ENCODE measurements around the gene DYTN.

The DYTN gene

DNA sequence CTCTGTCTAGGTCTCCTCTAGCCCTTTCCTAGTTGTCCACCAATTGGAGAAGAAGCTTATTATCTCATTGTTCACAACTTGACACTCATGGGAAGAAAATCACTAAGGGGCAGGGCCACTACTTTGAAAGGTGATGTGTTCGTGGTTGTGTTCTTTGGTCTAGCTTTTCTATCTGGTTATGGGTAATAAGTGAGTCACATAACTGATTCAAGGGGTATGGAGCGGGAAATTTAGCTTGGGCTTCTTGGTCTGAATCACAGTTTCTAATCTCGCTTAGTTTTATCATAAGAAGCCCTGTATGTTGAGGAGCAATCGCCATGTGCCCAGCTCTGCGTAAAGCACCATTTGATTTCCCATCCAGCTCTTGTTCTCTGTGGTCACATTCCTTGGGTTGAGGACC, 18.7 kb upstream of the DYTN start:
- H4K20me1 ChIP-seq (ENCODE audit: insufficient read depth, low read length): no peaks in the 10 kb centered on the region
- H3K4me1 ChIP-seq (ENCODE audit: insufficient read depth, low read length): no peaks in the 10 kb centered on the region
- H3K27me3 ChIP-seq (ENCODE audit: insufficient read depth, low read length, poor library complexity): no peaks in the 10 kb centered on the region
- H3K4me3 ChIP-seq (ENCODE audit: low read depth in 1 of 2, low read length in 2 of 2): no peak overlapping the region
- ATAC-seq (ENCODE audit: insufficient read depth, low read depth): no peak
- TF ChIP-seq, protein P1, sequence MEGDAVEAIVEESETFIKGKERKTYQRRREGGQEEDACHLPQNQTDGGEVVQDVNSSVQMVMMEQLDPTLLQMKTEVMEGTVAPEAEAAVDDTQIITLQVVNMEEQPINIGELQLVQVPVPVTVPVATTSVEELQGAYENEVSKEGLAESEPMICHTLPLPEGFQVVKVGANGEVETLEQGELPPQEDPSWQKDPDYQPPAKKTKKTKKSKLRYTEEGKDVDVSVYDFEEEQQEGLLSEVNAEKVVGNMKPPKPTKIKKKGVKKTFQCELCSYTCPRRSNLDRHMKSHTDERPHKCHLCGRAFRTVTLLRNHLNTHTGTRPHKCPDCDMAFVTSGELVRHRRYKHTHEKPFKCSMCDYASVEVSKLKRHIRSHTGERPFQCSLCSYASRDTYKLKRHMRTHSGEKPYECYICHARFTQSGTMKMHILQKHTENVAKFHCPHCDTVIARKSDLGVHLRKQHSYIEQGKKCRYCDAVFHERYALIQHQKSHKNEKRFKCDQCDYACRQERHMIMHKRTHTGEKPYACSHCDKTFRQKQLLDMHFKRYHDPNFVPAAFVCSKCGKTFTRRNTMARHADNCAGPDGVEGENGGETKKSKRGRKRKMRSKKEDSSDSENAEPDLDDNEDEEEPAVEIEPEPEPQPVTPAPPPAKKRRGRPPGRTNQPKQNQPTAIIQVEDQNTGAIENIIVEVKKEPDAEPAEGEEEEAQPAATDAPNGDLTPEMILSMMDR (IDR thresholded peaks at IDR 0.05; ENCODE audit: borderline replicate concordance, extremely low read depth, low read length, poor library complexity, severe bottlenecking): no peak
- no peak for TF ChIP-seq EZH2 (IDR thresholded peaks at IDR 0.05; ENCODE audit: borderline replicate concordance, low read depth, low read length, severe bottlenecking)
- H2AFZ ChIP-seq (ENCODE audit: low read depth, low read length): no peak overlapping the region
- no peak overlapping the region for H3K9ac ChIP-seq (ENCODE audit: low read depth, low read length)
- no peaks in the 10 kb centered on the region for H3K79me2 ChIP-seq (ENCODE audit: insufficient read depth, low read length)
- DNase-seq: no peak
- H3K27ac ChIP-seq (ENCODE audit: low read length): no peak overlapping the region
- no peaks in the 10 kb centered on the region for H3K9me3 ChIP-seq (ENCODE audit: insufficient read depth, low read length, severe bottlenecking)
- no peaks in the 10 kb centered on the region for H3K36me3 ChIP-seq (ENCODE audit: insufficient read depth, low read length)
- H3K4me2 ChIP-seq (ENCODE audit: insufficient read depth, low read length): no peak overlapping the region

DNA sequence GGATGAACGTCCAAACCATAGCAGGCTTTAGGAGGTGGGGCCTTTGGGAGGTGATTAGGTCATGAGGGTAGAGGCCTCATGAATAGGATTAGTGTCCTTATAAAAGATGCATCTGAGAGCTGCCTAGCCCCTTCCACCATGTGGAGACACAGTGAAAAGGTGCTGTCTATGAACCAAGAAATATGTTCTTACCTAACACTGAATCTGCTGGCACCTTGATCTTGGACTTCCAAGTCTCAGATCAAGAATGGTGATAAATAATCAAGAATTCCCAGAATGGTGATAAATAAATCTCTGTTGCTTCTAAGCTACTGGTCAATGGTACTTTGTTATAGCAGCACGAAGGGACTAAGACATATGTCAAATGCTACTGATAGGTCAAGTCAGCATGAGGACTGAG, 15.1 kb upstream of the DYTN start:
- no peak overlapping the region for H3K4me3 ChIP-seq (ENCODE audit: low read depth in 1 of 2, low read length in 2 of 2)
- TF ChIP-seq EZH2 (IDR thresholded peaks at IDR 0.05; ENCODE audit: borderline replicate concordance, low read depth, low read length, severe bottlenecking): no peak
- TF ChIP-seq, protein P1 (IDR thresholded peaks at IDR 0.05; ENCODE audit: borderline replicate concordance, extremely low read depth, low read length, poor library complexity, severe bottlenecking): no peak
- no peaks in the 10 kb centered on the region for H3K36me3 ChIP-seq (ENCODE audit: insufficient read depth, low read length)
- no peak overlapping the region for H3K9ac ChIP-seq (ENCODE audit: low read depth, low read length)
- no peaks in the 10 kb centered on the region for H3K79me2 ChIP-seq (ENCODE audit: insufficient read depth, low read length)
- H3K27me3 ChIP-seq (ENCODE audit: insufficient read depth, low read length, poor library complexity): no peaks in the 10 kb centered on the region
- no peak for DNase-seq
- no peaks in the 10 kb centered on the region for H3K4me1 ChIP-seq (ENCODE audit: insufficient read depth, low read length)
- no peak for ATAC-seq (ENCODE audit: insufficient read depth, low read depth)
- no peaks in the 10 kb centered on the region for H4K20me1 ChIP-seq (ENCODE audit: insufficient read depth, low read length)
- H3K9me3 ChIP-seq (ENCODE audit: insufficient read depth, low read length, severe bottlenecking): no peaks in the 10 kb centered on the region
- H3K27ac ChIP-seq (ENCODE audit: low read length): no peak overlapping the region
- no peak overlapping the region for H3K4me2 ChIP-seq (ENCODE audit: insufficient read depth, low read length)
- H2AFZ ChIP-seq (ENCODE audit: low read depth, low read length): no peak overlapping the region

DNA sequence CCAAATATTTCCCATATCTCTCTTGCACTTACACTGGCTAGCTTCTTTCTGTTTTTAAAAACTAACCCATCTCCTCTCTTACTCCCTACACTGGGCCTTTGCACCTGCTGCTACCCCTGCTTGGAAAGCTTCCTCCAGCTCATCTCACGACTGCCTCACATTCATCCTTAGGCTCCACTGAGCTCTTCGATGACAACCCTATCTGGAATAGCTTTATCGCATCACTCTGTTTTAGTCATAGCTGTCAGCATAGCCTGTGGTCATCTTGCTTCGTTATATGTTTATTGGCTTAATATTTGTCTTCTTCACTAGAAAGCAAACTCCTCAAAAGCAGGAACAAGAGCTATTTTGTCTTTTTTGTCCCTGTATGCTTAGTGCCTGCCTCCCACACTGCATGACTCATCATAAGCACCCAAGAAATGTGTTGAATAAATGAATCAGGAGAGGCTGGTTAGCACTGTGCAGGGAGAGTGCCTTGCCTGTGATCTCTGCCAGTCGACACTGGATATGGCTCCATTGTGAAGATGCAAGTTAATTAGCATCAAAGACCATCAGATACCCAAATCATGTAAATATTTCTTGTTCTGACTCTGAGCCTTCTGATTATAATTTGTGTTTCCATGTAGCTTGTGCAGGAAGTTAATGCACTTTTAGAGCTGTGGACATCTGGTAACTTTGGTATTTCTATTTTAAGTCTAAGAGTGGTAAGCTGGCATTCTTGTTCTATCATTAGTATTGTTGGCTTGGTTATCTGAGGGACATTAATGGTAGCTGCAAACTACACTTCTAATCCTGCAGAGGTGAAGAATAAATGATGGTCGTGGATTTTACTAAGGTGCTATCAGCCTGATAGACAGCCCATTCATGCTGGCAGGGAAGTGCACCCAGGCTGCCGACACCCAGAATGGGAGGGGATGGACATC, 10.3 kb upstream of the DYTN start:
- Histone ChIP-seq H3K9me3 (ENCODE audit: insufficient read depth, low read length, severe bottlenecking) (no peaks in the 10 kb centered on the region), H4K20me1 (ENCODE audit: insufficient read depth, low read length) (no peaks in the 10 kb centered on the region), H3K4me2 (ENCODE audit: insufficient read depth, low read length) (no peak overlapping the region), H3K36me3 (ENCODE audit: insufficient read depth, low read length) (no peaks in the 10 kb centered on the region), H2AFZ (ENCODE audit: low read depth, low read length) (no peak overlapping the region), H3K27ac (ENCODE audit: low read length) (no peak overlapping the region), H3K4me1 (ENCODE audit: insufficient read depth, low read length) (no peaks in the 10 kb centered on the region), H3K9ac (ENCODE audit: low read depth, low read length) (no peak overlapping the region), H3K4me3 (ENCODE audit: low read depth in 1 of 2, low read length in 2 of 2) (no peak overlapping the region), H3K79me2 (ENCODE audit: insufficient read depth, low read length) (no peaks in the 10 kb centered on the region), H3K27me3 (ENCODE audit: insufficient read depth, low read length, poor library complexity) (no peaks in the 10 kb centered on the region)
- TF ChIP-seq, protein P1 (IDR thresholded peaks at IDR 0.05; ENCODE audit: borderline replicate concordance, extremely low read depth, low read length, poor library complexity, severe bottlenecking): no peak
- TF ChIP-seq EZH2 (IDR thresholded peaks at IDR 0.05; ENCODE audit: borderline replicate concordance, low read depth, low read length, severe bottlenecking): no peak
- no peak for DNase-seq
- no peak for ATAC-seq (ENCODE audit: insufficient read depth, low read depth)

Data from DND-41 (cell line).